ENCODE measurements around the gene CNOT1.

Gene CNOT1

DNA sequence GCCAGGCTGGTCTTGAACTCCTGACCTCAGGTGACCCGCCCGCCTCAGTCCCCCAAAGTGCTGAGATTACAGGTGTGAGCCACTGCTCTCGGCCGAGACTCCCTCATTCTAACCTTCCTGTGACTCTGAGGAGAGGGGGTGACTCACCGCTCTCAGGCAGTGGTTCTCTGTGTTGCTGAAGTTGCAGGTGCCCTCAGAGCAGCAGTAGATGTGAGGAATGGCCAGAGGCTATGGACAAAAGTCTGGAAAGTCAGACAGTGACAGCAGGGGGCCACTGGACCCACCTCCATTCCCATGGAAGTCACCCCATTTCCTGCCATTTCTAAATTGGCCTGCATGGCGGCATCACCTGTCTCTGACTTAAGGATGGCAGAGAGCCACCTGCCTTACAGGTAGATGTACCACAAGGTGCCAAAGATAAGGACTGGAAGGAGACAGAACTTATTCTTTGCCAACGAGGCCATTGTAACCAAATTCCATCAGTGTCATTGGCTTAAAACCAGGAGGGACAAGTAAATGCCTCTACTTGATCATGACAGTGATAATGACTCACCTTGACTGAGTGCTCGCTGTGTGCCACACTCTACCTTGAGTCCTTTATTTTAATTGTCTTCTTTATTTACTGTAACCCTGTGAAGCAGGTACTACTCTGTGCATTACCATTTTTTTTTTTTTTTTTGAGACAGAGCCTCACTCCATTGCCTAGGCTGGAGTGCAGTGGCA, 15.3 kb upstream of the CNOT1 start:
- Histone ChIP-seq H3K36me3 (ENCODE audit: insufficient read depth, low read length) (no peaks in the 10 kb centered on the region), H4K20me1 (ENCODE audit: insufficient read depth, low read length, poor library complexity, severe bottlenecking) (no peaks in the 10 kb centered on the region), H3K9me2 (replicated peaks; ENCODE audit: low read depth, low read length) (no peaks in the 10 kb centered on the region), H3K79me2 (ENCODE audit: insufficient read depth, low read length) (no peaks in the 10 kb centered on the region), H3K27me3 (ENCODE audit: insufficient read depth, low read length, poor library complexity, severe bottlenecking) (no peaks in the 10 kb centered on the region), H3K4me1 (ENCODE audit: insufficient read depth, low read length, poor library complexity, severe bottlenecking) (no peaks in the 10 kb centered on the region), H2AFZ (ENCODE audit: low read length) (no peak overlapping the region), H3F3A (ENCODE audit: low read depth) (no peaks in the 10 kb centered on the region), H3K9me3 (ENCODE audit: insufficient read depth, low read depth, low read length) (no peaks in the 10 kb centered on the region), H3K4me2 (ENCODE audit: low read depth, low read length, poor library complexity, severe bottlenecking) (no peak overlapping the region), H3K4me3 (ENCODE audit: low read length, poor library complexity, severe bottlenecking) (no peak overlapping the region), H3K9ac (ENCODE audit: low read depth, low read length, poor library complexity, severe bottlenecking) (no peak overlapping the region)
- TF ChIP-seq, protein P1, sequence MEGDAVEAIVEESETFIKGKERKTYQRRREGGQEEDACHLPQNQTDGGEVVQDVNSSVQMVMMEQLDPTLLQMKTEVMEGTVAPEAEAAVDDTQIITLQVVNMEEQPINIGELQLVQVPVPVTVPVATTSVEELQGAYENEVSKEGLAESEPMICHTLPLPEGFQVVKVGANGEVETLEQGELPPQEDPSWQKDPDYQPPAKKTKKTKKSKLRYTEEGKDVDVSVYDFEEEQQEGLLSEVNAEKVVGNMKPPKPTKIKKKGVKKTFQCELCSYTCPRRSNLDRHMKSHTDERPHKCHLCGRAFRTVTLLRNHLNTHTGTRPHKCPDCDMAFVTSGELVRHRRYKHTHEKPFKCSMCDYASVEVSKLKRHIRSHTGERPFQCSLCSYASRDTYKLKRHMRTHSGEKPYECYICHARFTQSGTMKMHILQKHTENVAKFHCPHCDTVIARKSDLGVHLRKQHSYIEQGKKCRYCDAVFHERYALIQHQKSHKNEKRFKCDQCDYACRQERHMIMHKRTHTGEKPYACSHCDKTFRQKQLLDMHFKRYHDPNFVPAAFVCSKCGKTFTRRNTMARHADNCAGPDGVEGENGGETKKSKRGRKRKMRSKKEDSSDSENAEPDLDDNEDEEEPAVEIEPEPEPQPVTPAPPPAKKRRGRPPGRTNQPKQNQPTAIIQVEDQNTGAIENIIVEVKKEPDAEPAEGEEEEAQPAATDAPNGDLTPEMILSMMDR (conservative IDR thresholded peaks at IDR 0.05; ENCODE audit: low read length), result no peak
- no peak for TF ChIP-seq EZH2phosphoT487 (IDR thresholded peaks at IDR 0.05; ENCODE audit: borderline replicate concordance)

DNA sequence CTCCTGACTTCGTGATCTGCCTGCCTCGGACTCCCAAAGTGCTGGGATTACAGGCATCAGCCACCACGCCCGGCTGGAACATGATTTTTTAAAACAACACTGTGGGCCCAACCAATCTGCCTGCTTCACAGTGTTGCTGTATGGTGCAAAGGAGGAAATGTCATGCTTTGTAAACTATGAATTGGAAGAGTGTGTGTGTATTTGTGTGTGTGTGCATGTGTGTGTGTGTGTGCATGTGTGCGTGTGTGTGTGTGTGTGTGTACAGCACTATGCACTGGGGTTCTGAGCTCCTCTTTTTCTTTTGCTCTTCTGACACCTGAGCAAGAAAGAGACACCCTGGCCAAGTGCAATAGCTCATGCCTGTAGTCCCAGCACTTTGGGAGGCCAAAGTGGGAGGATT, 14.5 kb upstream of the CNOT1 start:
- no peak overlapping the region for H2AFZ ChIP-seq (ENCODE audit: low read length)
- no peaks in the 10 kb centered on the region for H3K9me3 ChIP-seq (ENCODE audit: insufficient read depth, low read depth, low read length)
- H3K27me3 ChIP-seq (ENCODE audit: insufficient read depth, low read length, poor library complexity, severe bottlenecking), result no peaks in the 10 kb centered on the region
- H3K4me3 ChIP-seq (ENCODE audit: low read length, poor library complexity, severe bottlenecking), result no peak overlapping the region
- no peaks in the 10 kb centered on the region for H3K9me2 ChIP-seq (replicated peaks; ENCODE audit: low read depth, low read length)
- no peaks in the 10 kb centered on the region for H3K36me3 ChIP-seq (ENCODE audit: insufficient read depth, low read length)
- H3K4me2 ChIP-seq (ENCODE audit: low read depth, low read length, poor library complexity, severe bottlenecking), result no peak overlapping the region
- no peaks in the 10 kb centered on the region for H3K4me1 ChIP-seq (ENCODE audit: insufficient read depth, low read length, poor library complexity, severe bottlenecking)
- no peaks in the 10 kb centered on the region for H3F3A ChIP-seq (ENCODE audit: low read depth)
- no peaks in the 10 kb centered on the region for H4K20me1 ChIP-seq (ENCODE audit: insufficient read depth, low read length, poor library complexity, severe bottlenecking)
- TF ChIP-seq, protein P1 (conservative IDR thresholded peaks at IDR 0.05; ENCODE audit: low read length), result no peak
- TF ChIP-seq EZH2phosphoT487 (IDR thresholded peaks at IDR 0.05; ENCODE audit: borderline replicate concordance), result no peak
- H3K79me2 ChIP-seq (ENCODE audit: insufficient read depth, low read length), result no peaks in the 10 kb centered on the region
- H3K9ac ChIP-seq (ENCODE audit: low read depth, low read length, poor library complexity, severe bottlenecking), result no peak overlapping the region

DNA sequence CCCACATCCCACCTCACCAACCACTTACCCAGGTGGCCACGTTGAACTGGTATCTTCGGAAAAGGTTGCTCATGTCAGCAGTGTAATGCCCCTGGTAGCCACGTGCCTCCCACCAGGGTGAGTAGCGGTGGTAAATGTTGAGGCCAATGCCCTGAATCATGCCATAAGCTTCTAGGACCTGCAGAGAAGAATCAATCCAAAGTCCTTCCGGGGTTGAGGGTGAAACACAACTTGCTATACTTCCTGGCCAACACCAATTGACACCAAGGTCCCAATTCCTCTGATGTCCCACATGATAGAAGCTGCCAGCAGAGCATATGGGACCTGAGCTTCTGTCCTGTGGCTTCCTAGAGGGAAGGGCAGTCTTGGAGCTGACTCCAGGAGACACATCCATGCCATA, 11.3 kb upstream of the CNOT1 start:
- no peaks in the 10 kb centered on the region for H3K36me3 ChIP-seq (ENCODE audit: insufficient read depth, low read length)
- no peaks in the 10 kb centered on the region for H3K9me2 ChIP-seq (replicated peaks; ENCODE audit: low read depth, low read length)
- H2AFZ ChIP-seq (ENCODE audit: low read length), result no peak overlapping the region
- no peak overlapping the region for H3K4me2 ChIP-seq (ENCODE audit: low read depth, low read length, poor library complexity, severe bottlenecking)
- H3F3A ChIP-seq (ENCODE audit: low read depth), result no peaks in the 10 kb centered on the region
- TF ChIP-seq, protein P1 (conservative IDR thresholded peaks at IDR 0.05; ENCODE audit: low read length), result no peak
- TF ChIP-seq EZH2phosphoT487 (IDR thresholded peaks at IDR 0.05; ENCODE audit: borderline replicate concordance), result no peak
- H3K9me3 ChIP-seq (ENCODE audit: insufficient read depth, low read depth, low read length), result no peaks in the 10 kb centered on the region
- no peaks in the 10 kb centered on the region for H4K20me1 ChIP-seq (ENCODE audit: insufficient read depth, low read length, poor library complexity, severe bottlenecking)
- H3K4me3 ChIP-seq (ENCODE audit: low read length, poor library complexity, severe bottlenecking), result no peak overlapping the region
- no peaks in the 10 kb centered on the region for H3K79me2 ChIP-seq (ENCODE audit: insufficient read depth, low read length)
- no peaks in the 10 kb centered on the region for H3K4me1 ChIP-seq (ENCODE audit: insufficient read depth, low read length, poor library complexity, severe bottlenecking)
- H3K27me3 ChIP-seq (ENCODE audit: insufficient read depth, low read length, poor library complexity, severe bottlenecking), result no peaks in the 10 kb centered on the region
- no peak overlapping the region for H3K9ac ChIP-seq (ENCODE audit: low read depth, low read length, poor library complexity, severe bottlenecking)

Data from Loucy (cell line).